IPS-20b (cell line): Measurements from ENCODE around the gene CPN2.

Experiments
- H3K27ac ChIP-seq: one replicate; pipeline ENCODE4 v1.5.1; 2013; ENCODE audit warnings: low read length
- H3K27me3 ChIP-seq: 2 replicates; pipeline ENCODE4 v1.6.1; 2013; ENCODE audit warnings: mild to moderate bottlenecking, low read length, inconsistent platforms; ENCODE audit not compliant: insufficient read depth
- H3K36me3 ChIP-seq: 2 replicates; pipeline ENCODE4 v1.6.1; 2013; ENCODE audit warnings: low read depth, mild to moderate bottlenecking, inconsistent platforms, low read length, moderate library complexity; ENCODE audit not compliant: insufficient read depth
- H3K4me1 ChIP-seq: 2 replicates; pipeline ENCODE4 v1.6.1; 2013; ENCODE audit warnings: mild to moderate bottlenecking, control low read depth, inconsistent platforms, low read length, moderate library complexity; ENCODE audit not compliant: insufficient read depth
- H3K4me3 ChIP-seq: 2 replicates; pipeline ENCODE4 v1.5.1; 2013; ENCODE audit warnings: mild to moderate bottlenecking, low read length, inconsistent platforms
- H3K9ac ChIP-seq: 2 replicates; pipeline ENCODE4 v1.6.1; 2013; ENCODE audit warnings: low read depth, mild to moderate bottlenecking, inconsistent platforms, low read length, moderate library complexity
- H3K9me3 ChIP-seq: 2 replicates; pipeline ENCODE4 v1.6.1; 2013; ENCODE audit warnings: mild to moderate bottlenecking, low read depth, low read length, inconsistent platforms; ENCODE audit not compliant: insufficient read depth

CPN2 gene

DNA sequence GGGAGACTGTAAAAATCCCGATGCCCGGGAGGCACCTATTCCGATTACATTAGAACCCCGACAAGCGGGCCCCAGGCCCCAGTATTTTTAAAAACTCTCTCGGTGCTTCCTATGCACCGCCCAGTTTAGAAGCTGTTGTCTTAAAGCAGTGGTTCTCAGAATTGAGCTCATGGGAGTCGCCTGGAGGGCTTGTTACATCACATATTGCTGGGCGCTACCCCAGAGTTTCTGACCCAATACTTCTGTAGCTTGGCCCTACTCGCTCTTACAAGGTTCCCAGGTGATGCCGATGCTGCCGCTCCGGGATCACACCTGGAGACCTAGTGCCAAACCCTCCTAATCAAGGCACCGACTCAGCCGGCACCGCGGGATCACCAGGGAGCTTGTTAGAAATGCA is 35.2 kb downstream of the CPN2 start:
- H3K9me3 ChIP-seq = peaks cover 23% of the 10 kb centered on the region
- no peak overlapping the region for H3K27ac ChIP-seq
- H3K4me1 ChIP-seq = peaks cover 15% of the 10 kb centered on the region
- H3K4me3 ChIP-seq = peak overlapping the region; percentile 56; the same call in 1 of the 2 replicates
- H3K36me3 ChIP-seq = no peaks in the 10 kb centered on the region; the same call in 1 of the 2 replicates
- H3K27me3 ChIP-seq = peaks cover 62% of the 10 kb centered on the region
- H3K9ac ChIP-seq = no peak overlapping the region; the same call in 1 of the 2 replicates

DNA sequence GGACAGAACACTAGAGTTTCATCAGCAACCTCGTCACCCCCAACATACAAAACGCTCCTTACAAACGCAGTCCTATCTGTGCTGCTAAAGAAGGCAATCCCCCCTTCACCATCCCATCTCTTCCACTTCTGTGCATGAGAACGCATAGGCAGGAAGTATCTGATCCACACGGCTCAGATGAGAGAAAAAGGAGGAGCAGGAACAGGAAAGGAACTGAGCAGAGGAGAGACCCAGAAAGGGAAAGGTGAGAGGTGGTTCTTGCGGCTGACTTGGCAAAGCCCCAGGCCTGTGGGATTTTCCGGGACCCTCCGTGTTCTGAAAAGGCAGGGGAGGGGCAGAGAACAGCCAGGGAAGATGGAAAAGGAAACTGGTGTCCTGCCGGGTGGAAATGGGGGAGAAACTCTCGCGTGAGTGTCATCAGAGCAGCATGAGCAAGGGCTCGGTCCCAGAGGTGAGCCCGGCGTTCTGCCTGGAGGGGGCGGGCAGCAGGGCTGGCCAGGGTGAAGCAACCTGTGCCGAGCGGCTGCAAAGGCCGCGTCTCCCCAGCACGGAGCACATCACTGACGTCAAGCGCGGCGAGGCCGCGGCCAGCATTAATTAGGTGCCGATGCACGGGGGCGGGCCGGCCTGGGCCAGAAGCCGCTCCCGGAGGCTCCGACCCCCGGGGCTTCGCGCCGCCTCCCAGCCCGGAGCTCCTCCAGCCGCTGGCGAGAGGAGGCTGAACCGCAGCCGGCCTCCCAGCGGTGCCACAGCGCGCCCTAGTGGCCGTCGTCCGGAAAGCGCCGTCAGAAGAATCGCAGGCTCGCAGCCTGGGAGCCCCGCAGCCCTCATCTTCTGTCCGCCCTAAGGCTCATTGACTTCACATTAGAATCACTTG is 35.8 kb downstream of the CPN2 start:
- Histone ChIP-seq H3K27me3 (peaks cover 64% of the 10 kb centered on the region), H3K4me3 (peak overlapping the region; percentile 64), H3K9ac (peak overlapping the region; percentile 55; the same call in 1 of the 2 replicates), H3K4me1 (peaks cover 15% of the 10 kb centered on the region), H3K9me3 (peaks cover 23% of the 10 kb centered on the region), H3K27ac (no peak overlapping the region), H3K36me3 (no peaks in the 10 kb centered on the region; the same call in 1 of the 2 replicates)

GRCh38 chr3:194314388-194315068 is 36.6 kb downstream of the CPN2 start:
- peak overlapping the region; percentile 64 for H3K4me3 ChIP-seq
- H3K27ac ChIP-seq = no peak overlapping the region
- H3K4me1 ChIP-seq = peaks cover 15% of the 10 kb centered on the region
- H3K36me3 ChIP-seq = no peaks in the 10 kb centered on the region; the same call in 1 of the 2 replicates
- peaks cover 16% of the 10 kb centered on the region for H3K9me3 ChIP-seq
- peak overlapping the region; percentile 55; the same call in 1 of the 2 replicates for H3K9ac ChIP-seq
- H3K27me3 ChIP-seq = peaks cover 71% of the 10 kb centered on the region

DNA sequence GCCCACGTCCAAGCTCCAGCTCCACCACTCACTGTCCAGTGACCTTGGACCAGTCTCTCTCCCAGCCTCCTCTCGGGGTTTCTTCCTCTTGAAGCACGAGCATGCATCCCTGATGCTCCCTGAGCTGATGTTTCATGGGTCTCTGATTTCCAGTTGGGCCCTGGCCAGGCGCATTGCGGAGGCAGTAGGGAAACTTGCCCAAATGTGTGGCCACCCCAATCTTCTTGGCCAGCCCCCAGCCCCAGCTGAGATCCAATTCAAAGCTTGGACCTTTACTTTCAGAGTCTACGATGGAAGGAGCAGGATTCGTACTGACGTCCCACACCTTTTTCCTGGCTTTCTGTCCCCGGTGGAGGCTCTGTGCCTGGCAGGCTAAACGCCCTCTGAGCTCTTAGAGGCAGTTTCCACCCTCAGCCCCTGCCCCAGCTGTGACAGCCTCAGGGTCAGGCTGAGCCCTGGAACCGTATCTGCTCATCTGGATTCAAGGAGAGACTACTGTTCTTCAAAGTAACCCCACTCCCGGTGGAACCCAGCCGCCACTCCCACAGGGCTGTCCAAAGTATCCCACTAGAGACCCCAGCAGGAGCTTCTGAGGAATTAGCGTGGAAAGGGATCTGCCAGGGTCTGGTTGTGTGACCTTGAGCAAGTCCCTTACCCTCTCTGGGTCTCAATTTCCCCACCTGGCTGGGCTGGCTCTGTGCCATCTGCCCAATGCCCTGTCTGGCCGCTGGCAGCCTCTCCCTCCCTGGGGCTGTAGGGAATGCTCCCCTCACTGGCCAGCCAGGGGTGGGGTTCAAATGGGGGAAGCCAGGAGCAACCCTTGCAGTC is 37.4 kb downstream of the CPN2 start:
- peaks cover 9% of the 10 kb centered on the region; the same call in 1 of the 2 replicates for H3K9me3 ChIP-seq
- no peaks in the 10 kb centered on the region; the same call in 1 of the 2 replicates for H3K36me3 ChIP-seq
- peaks cover 71% of the 10 kb centered on the region for H3K27me3 ChIP-seq
- H3K4me1 ChIP-seq = peaks cover 15% of the 10 kb centered on the region
- H3K9ac ChIP-seq = no peak overlapping the region
- no peak overlapping the region for H3K27ac ChIP-seq
- no peak overlapping the region for H3K4me3 ChIP-seq

DNA sequence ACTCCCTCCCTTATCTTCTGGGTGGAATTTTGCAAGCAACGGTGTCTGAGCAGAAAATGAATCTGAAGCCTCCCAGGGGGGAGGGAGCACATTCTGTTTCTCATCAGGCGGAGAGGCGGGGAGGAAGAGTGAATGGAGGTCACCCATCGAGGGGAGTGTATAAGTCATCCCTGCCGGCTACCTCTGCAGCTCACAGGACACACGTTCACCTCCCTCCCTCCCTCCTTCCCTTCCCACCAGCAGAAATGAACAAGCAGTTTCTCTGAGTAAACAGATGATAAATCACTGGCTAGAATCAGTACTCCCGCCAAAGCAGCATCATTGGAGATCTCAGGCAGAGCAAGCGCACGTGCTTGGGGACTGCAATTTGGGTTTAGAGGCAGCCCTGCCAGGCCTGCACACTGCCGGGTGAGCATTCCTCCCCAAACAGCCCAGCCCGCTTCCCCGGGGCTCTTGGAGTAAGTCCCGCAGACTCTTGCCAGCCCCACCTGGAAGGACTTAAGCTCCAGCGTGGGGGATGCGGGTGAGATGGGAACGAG is 38.3 kb downstream of the CPN2 start:
- Histone ChIP-seq H3K9ac (no peak overlapping the region; the same call in 1 of the 2 replicates), H3K4me1 (peaks cover 15% of the 10 kb centered on the region), H3K9me3 (no peaks in the 10 kb centered on the region; the same call in 1 of the 2 replicates), H3K27ac (no peak overlapping the region), H3K36me3 (no peaks in the 10 kb centered on the region), H3K27me3 (peaks cover 71% of the 10 kb centered on the region), H3K4me3 (no peak overlapping the region)

DNA sequence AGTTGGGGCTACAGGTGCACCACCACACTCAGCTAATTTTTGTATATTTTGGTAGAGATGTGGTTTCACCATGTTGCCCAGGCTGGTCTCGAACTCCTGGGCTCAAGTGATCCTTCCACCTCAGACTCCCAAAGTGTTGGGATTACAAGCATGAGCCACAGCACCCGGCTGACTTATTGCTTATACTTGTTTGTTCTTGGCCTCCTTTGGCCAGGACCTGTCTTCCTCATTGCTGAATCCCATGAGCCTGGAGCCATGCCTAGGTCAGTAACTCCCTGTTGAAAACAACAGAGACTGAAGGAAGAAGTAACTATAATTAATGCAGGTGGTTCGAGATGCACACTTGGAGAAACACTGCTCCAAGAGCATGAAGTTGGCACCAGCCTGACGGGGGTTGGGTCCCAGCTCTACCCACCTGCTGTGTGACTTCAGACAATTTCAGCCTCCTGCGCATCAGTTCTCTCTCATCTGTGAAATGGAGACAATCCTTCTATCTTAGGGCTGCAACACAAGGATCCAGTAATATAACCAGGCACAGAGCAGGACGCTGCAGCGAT is 38.9 kb downstream of the CPN2 start:
- H3K27ac ChIP-seq = no peak overlapping the region

DNA sequence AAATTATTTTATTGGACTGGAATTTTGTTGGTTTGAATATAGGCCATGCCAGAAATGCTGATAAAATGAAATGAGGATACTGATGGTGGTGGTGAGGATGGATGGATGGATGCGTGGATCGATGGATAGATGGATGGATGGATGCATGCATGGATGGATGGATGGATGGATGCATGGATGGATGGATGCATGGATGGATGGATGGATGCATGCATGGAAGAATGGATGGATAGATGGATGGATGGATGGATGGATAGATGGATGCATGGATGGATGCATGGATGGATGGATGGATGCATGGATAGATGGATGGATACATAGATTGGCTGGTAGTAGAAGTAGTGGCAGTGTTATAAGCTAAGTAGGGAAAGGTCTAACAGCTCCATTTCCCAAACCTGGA is 40.1 kb downstream of the CPN2 start:
- Histone ChIP-seq H3K9ac (no peak overlapping the region), H3K27me3 (peaks cover 66% of the 10 kb centered on the region), H3K27ac (no peak overlapping the region)

More for the DNA sequence above, 38.9 kb downstream of the CPN2 start:
- H3K9me3 ChIP-seq = no peaks in the 10 kb centered on the region
- H3K9ac ChIP-seq = no peak overlapping the region; the same call in 1 of the 2 replicates
- H3K27me3 ChIP-seq = peaks cover 72% of the 10 kb centered on the region
- H3K4me3 ChIP-seq = no peak overlapping the region
- no peaks in the 10 kb centered on the region for H3K36me3 ChIP-seq
- peaks cover 15% of the 10 kb centered on the region for H3K4me1 ChIP-seq

GRCh38 chr3:194310060-194310835 is 40.9 kb downstream of the CPN2 start:
- Histone ChIP-seq H3K9ac (no peak overlapping the region), H3K27ac (no peak overlapping the region), H3K4me3 (no peak overlapping the region), H3K4me1 (peaks cover 34% of the 10 kb centered on the region), H3K36me3 (no peaks in the 10 kb centered on the region), H3K27me3 (peaks cover 62% of the 10 kb centered on the region), H3K9me3 (no peaks in the 10 kb centered on the region)

More for the DNA sequence above, 40.1 kb downstream of the CPN2 start:
- peaks cover 27% of the 10 kb centered on the region for H3K4me1 ChIP-seq
- H3K4me3 ChIP-seq = no peak overlapping the region
- H3K9me3 ChIP-seq = no peaks in the 10 kb centered on the region
- H3K36me3 ChIP-seq = no peaks in the 10 kb centered on the region

- no peak overlapping the region for H3K27ac ChIP-seq
- H3K9me3 ChIP-seq = no peaks in the 10 kb centered on the region
- H3K36me3 ChIP-seq = no peaks in the 10 kb centered on the region
- peaks cover 52% of the 10 kb centered on the region for H3K27me3 ChIP-seq
- H3K9ac ChIP-seq = no peak overlapping the region
- H3K4me1 ChIP-seq = peaks cover 28% of the 10 kb centered on the region; the same call in 1 of the 2 replicates
- H3K4me3 ChIP-seq = no peak overlapping the region
These were observed 42.3 kb downstream of the CPN2 start for GRCh38 chr3:194308601-194309449.

DNA sequence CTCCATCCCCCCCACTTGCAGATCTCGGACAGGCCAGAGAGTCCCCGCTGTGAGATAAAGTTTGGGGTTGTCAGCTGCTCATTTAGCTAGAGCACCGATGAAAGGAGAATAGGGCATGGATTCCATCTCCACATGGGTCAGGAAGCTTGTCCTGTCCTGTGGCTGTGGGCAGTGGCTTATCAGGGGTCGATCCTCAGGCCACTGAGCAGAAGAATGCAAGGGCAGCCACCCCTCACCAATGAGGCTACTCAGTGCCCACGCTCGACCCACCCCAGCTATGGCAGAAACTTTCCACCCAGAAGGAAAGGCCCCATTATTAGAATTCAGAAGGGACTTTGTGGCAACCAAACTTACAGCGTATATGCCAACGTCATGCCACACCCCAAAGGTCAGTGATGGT is 43.3 kb downstream of the CPN2 start:
- no peak overlapping the region for H3K27ac ChIP-seq
- no peaks in the 10 kb centered on the region for H3K36me3 ChIP-seq
- H3K4me3 ChIP-seq = no peak overlapping the region
- H3K9me3 ChIP-seq = no peaks in the 10 kb centered on the region
- H3K4me1 ChIP-seq = peaks cover 27% of the 10 kb centered on the region; the same call in 1 of the 2 replicates
- peaks cover 51% of the 10 kb centered on the region for H3K27me3 ChIP-seq
- no peak overlapping the region for H3K9ac ChIP-seq
